ENCODE data around the gene EEFSEC. TPM values are rescaled to one million over a fixed set of nuclear protein-coding genes. Genes with fewer than 3 reads are reported as not detected.

The EEFSEC gene
- total and polyA plus RNA-seq, 2 of the 8 experiments (the other 6 are each of a cell fraction or from before 2014, with no cell fraction given), result 13.1 to 19.8 TPM

DNA sequence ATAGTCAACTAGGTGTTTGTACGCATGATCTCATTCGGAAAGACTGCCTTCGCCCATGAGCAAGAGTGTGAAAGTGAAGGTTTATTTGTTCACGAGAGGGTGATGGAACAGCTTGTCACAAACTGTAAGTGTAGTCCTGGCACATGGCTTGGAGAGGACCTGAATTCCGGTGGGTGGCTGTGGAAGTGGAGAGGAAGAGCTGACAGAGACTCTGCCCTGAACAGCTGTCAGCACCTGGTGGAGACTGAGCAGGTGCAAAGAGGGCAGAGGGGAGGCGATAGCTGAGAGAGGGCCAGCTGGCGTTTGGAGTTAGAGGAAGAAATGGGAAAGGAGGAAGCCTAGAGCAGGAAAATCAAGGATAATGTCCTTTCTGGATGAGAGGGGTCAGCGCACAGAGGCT, 155.7 kb downstream of the EEFSEC start (continued):
- TF ChIP-seq, protein P1, sequence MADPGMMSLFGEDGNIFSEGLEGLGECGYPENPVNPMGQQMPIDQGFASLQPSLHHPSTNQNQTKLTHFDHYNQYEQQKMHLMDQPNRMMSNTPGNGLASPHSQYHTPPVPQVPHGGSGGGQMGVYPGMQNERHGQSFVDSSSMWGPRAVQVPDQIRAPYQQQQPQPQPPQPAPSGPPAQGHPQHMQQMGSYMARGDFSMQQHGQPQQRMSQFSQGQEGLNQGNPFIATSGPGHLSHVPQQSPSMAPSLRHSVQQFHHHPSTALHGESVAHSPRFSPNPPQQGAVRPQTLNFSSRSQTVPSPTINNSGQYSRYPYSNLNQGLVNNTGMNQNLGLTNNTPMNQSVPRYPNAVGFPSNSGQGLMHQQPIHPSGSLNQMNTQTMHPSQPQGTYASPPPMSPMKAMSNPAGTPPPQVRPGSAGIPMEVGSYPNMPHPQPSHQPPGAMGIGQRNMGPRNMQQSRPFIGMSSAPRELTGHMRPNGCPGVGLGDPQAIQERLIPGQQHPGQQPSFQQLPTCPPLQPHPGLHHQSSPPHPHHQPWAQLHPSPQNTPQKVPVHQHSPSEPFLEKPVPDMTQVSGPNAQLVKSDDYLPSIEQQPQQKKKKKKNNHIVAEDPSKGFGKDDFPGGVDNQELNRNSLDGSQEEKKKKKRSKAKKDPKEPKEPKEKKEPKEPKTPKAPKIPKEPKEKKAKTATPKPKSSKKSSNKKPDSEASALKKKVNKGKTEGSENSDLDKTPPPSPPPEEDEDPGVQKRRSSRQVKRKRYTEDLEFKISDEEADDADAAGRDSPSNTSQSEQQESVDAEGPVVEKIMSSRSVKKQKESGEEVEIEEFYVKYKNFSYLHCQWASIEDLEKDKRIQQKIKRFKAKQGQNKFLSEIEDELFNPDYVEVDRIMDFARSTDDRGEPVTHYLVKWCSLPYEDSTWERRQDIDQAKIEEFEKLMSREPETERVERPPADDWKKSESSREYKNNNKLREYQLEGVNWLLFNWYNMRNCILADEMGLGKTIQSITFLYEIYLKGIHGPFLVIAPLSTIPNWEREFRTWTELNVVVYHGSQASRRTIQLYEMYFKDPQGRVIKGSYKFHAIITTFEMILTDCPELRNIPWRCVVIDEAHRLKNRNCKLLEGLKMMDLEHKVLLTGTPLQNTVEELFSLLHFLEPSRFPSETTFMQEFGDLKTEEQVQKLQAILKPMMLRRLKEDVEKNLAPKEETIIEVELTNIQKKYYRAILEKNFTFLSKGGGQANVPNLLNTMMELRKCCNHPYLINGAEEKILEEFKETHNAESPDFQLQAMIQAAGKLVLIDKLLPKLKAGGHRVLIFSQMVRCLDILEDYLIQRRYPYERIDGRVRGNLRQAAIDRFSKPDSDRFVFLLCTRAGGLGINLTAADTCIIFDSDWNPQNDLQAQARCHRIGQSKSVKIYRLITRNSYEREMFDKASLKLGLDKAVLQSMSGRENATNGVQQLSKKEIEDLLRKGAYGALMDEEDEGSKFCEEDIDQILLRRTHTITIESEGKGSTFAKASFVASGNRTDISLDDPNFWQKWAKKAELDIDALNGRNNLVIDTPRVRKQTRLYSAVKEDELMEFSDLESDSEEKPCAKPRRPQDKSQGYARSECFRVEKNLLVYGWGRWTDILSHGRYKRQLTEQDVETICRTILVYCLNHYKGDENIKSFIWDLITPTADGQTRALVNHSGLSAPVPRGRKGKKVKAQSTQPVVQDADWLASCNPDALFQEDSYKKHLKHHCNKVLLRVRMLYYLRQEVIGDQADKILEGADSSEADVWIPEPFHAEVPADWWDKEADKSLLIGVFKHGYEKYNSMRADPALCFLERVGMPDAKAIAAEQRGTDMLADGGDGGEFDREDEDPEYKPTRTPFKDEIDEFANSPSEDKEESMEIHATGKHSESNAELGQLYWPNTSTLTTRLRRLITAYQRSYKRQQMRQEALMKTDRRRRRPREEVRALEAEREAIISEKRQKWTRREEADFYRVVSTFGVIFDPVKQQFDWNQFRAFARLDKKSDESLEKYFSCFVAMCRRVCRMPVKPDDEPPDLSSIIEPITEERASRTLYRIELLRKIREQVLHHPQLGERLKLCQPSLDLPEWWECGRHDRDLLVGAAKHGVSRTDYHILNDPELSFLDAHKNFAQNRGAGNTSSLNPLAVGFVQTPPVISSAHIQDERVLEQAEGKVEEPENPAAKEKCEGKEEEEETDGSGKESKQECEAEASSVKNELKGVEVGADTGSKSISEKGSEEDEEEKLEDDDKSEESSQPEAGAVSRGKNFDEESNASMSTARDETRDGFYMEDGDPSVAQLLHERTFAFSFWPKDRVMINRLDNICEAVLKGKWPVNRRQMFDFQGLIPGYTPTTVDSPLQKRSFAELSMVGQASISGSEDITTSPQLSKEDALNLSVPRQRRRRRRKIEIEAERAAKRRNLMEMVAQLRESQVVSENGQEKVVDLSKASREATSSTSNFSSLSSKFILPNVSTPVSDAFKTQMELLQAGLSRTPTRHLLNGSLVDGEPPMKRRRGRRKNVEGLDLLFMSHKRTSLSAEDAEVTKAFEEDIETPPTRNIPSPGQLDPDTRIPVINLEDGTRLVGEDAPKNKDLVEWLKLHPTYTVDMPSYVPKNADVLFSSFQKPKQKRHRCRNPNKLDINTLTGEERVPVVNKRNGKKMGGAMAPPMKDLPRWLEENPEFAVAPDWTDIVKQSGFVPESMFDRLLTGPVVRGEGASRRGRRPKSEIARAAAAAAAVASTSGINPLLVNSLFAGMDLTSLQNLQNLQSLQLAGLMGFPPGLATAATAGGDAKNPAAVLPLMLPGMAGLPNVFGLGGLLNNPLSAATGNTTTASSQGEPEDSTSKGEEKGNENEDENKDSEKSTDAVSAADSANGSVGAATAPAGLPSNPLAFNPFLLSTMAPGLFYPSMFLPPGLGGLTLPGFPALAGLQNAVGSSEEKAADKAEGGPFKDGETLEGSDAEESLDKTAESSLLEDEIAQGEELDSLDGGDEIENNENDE (IDR thresholded peaks at IDR 0.05; ENCODE audit: insufficient replicate concordance, low read length), result no peak
- TF ChIP-seq BACH1 (IDR thresholded peaks at IDR 0.05; ENCODE audit: low read length) (no peak), TEAD4 (IDR thresholded peaks at IDR 0.05; ENCODE audit: low read depth, low read length) (no peak), SP2 (IDR thresholded peaks at IDR 0.05; ENCODE audit: low read length) (no peak), SIN3A (conservative IDR thresholded peaks at IDR 0.05 in 1 of 2, IDR thresholded peaks at IDR 0.05 in 1 of 2; ENCODE audit: low read depth in 1 of 2, low read length in 2 of 2) (no peak)
